C4-2B (cell line): ENCODE measurements around the gene PEPD.

Source experiments
- CTCF ChIP-seq: fragments of 450-650 bp; conservative IDR thresholded peaks from 2 replicates; pipeline ENCODE4 v1.5.1; 2017; ENCODE audit warnings: mild to moderate bottlenecking
- ZFX ChIP-seq: fragments of 450-650 bp; IDR thresholded peaks from 2 replicates; pipeline ENCODE4 v1.6.1; 2017

- TF ChIP-seq CTCF (no peak), ZFX (no peak)
Observed at GRCh38 chr19:33393286-33394005, 128.1 kb downstream of the PEPD start.
